Measurements from ENCODE around the gene CPNE4.

Gene CPNE4

GRCh38 chr3:131733086-131733841, 301.6 kb downstream of the CPNE4 start:
- Histone ChIP-seq H3K27me3 (ENCODE audit: control insufficient read depth, insufficient read depth, low read length, poor library complexity, severe bottlenecking) (no peaks in the 10 kb centered on the region), H3K4me3 (ENCODE audit: insufficient read depth, low read depth, low read length) (no peak overlapping the region), H3K36me3 (ENCODE audit: control insufficient read depth, insufficient read depth, low read length) (no peaks in the 10 kb centered on the region), H3K9me3 (ENCODE audit: control insufficient read depth, low read length) (no peaks in the 10 kb centered on the region), H3K27ac (ENCODE audit: insufficient read depth, low read depth, low read length, poor library complexity, severe bottlenecking) (no peak overlapping the region), H3K4me1 (ENCODE audit: control insufficient read depth, insufficient read depth, low read length) (no peaks in the 10 kb centered on the region)
- WGBS, 2 experiments = 94 to 96% methylated on average over 5 of the region's 5 CpGs

- no peaks in the 10 kb centered on the region for H3K36me3 ChIP-seq (ENCODE audit: control insufficient read depth, insufficient read depth, low read length)
- no peaks in the 10 kb centered on the region for H3K9me3 ChIP-seq (ENCODE audit: control insufficient read depth, low read length)
- no peak overlapping the region for H3K4me3 ChIP-seq (ENCODE audit: insufficient read depth, low read depth, low read length)
- no peak overlapping the region for H3K27ac ChIP-seq (ENCODE audit: insufficient read depth, low read depth, low read length, poor library complexity, severe bottlenecking)
- H3K4me1 ChIP-seq (ENCODE audit: control insufficient read depth, insufficient read depth, low read length) = no peaks in the 10 kb centered on the region
- WGBS, 2 experiments = 95 to 100% methylated on average over 2 of the region's 2 CpGs
- no peaks in the 10 kb centered on the region for H3K27me3 ChIP-seq (ENCODE audit: control insufficient read depth, insufficient read depth, low read length, poor library complexity, severe bottlenecking)
Observed at GRCh38 chr3:131731709-131732108, 303.1 kb downstream of the CPNE4 start.

DNA sequence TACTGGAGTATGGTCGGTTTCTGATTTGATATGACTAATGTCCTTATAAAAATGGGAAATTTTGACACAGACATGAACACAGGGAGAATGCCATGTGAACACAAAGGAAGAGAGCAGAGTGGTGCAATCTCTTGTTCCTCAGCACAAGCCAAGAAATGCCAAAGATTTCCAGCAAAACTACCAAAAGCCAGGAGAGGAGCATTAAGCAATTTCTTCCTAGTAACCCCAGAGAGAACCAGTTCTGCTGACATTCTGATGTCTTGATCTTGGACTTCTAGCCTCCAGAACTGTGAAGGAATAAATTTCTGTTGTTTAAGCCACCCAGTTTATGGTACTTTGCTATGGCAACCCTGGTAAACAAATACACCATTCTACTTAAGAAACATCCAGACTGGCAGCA, 304.2 kb downstream of the CPNE4 start:
- H3K4me1 ChIP-seq (ENCODE audit: control insufficient read depth, insufficient read depth, low read length) = no peaks in the 10 kb centered on the region
- no peaks in the 10 kb centered on the region for H3K9me3 ChIP-seq (ENCODE audit: control insufficient read depth, low read length)
- H3K27ac ChIP-seq (ENCODE audit: insufficient read depth, low read depth, low read length, poor library complexity, severe bottlenecking) = no peak overlapping the region
- H3K4me3 ChIP-seq (ENCODE audit: insufficient read depth, low read depth, low read length) = no peak overlapping the region
- no peaks in the 10 kb centered on the region for H3K27me3 ChIP-seq (ENCODE audit: control insufficient read depth, insufficient read depth, low read length, poor library complexity, severe bottlenecking)
- H3K36me3 ChIP-seq (ENCODE audit: control insufficient read depth, insufficient read depth, low read length) = no peaks in the 10 kb centered on the region
- WGBS, 2 experiments = 85 to 91% methylated on average over 1 of the region's 1 CpG

DNA sequence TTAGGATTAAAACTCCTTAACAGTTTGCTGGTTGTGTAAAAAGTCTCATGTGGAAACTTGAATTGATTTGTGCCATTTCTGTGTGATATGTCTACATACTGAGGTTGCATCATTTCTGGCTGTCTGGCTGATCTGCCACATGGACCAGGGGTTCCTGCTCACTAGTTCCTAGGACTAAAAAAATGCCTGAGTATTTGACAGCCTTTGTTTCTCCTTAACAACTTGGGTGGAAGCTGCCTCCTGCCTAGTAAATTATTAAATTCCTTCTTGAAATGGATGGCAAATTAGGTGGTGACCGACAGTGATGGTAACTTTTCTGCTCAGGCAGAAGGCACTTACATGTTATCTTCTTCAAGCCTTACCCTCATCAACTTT, 305.2 kb downstream of the CPNE4 start:
- no peak overlapping the region for H3K27ac ChIP-seq (ENCODE audit: insufficient read depth, low read depth, low read length, poor library complexity, severe bottlenecking)
- no peaks in the 10 kb centered on the region for H3K9me3 ChIP-seq (ENCODE audit: control insufficient read depth, low read length)
- H3K4me1 ChIP-seq (ENCODE audit: control insufficient read depth, insufficient read depth, low read length) = no peaks in the 10 kb centered on the region
- H3K4me3 ChIP-seq (ENCODE audit: insufficient read depth, low read depth, low read length) = no peak overlapping the region
- whole genome bisulfite sequencing, 2 experiments = 100% methylated on average over 1 of the region's 1 CpG; no CpG with 5 or more reads in 1 of the 2 experiments
- H3K36me3 ChIP-seq (ENCODE audit: control insufficient read depth, insufficient read depth, low read length) = no peaks in the 10 kb centered on the region
- no peaks in the 10 kb centered on the region for H3K27me3 ChIP-seq (ENCODE audit: control insufficient read depth, insufficient read depth, low read length, poor library complexity, severe bottlenecking)

DNA sequence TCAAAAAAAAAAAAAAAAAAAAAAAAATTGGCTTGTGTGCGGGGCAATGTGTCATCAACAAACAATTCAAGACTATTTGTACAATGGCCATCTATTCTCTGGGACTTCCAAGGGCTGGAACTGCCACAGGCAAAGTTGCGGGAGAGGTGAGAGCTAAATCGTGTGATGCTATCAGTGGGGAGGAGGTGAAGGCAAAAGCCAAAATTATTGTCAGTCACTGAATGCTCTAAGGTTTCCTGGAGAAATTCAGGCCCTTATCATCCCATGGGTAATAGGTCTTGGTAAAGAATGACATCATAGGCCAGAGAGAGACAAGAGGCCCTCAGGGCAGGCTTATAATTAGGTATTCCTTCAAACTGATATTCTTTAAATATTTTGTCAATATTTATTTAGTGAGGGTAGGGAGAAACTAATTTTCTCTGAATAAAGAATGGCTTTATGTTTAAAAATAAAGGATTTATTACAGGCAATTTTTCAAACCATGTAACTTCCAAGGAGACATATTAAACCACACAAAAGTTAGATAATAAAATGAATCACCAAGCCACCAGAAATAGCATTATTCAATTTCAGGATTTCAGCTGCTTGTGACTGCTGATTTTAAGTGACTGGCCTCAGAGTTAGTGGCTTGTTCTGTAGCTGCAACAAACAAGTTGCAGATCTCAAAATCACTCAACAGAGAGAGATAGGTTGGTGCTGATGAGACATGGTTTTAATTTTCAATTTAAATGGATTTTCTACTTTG, 305.7 kb downstream of the CPNE4 start:
- no peaks in the 10 kb centered on the region for H3K36me3 ChIP-seq (ENCODE audit: control insufficient read depth, insufficient read depth, low read length)
- H3K4me3 ChIP-seq (ENCODE audit: insufficient read depth, low read depth, low read length) = no peak overlapping the region
- no peaks in the 10 kb centered on the region for H3K9me3 ChIP-seq (ENCODE audit: control insufficient read depth, low read length)
- no peaks in the 10 kb centered on the region for H3K27me3 ChIP-seq (ENCODE audit: control insufficient read depth, insufficient read depth, low read length, poor library complexity, severe bottlenecking)
- H3K27ac ChIP-seq (ENCODE audit: insufficient read depth, low read depth, low read length, poor library complexity, severe bottlenecking) = no peak overlapping the region
- no peaks in the 10 kb centered on the region for H3K4me1 ChIP-seq (ENCODE audit: control insufficient read depth, insufficient read depth, low read length)
- 96 to 97% methylated on average over 3 of the region's 3 CpGs for WGBS, 2 experiments

DNA sequence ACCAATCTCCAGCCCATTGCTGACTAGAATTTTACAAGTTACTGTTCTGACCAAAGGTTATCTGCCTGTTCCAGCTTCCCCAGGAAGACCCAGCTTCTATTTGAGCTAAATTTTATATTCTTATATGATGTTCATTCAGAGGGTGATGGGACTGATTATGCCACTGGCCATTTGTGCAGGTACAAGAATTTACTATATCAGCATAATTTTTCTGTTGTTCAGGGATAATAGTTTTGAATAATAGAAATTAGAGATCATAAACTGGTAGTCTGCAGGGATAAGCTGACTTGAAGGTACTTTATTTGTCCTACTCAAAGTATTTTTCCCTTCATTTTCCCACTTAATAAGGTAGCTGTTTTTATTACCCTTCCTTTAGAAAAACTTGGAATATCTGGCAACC, 309.4 kb downstream of the CPNE4 start:
- H3K4me1 ChIP-seq (ENCODE audit: control insufficient read depth, insufficient read depth, low read length) = no peaks in the 10 kb centered on the region
- H3K27ac ChIP-seq (ENCODE audit: insufficient read depth, low read depth, low read length, poor library complexity, severe bottlenecking) = no peak overlapping the region
- H3K27me3 ChIP-seq (ENCODE audit: control insufficient read depth, insufficient read depth, low read length, poor library complexity, severe bottlenecking) = no peaks in the 10 kb centered on the region
- no peaks in the 10 kb centered on the region for H3K9me3 ChIP-seq (ENCODE audit: control insufficient read depth, low read length)
- H3K4me3 ChIP-seq (ENCODE audit: insufficient read depth, low read depth, low read length) = no peak overlapping the region
- H3K36me3 ChIP-seq (ENCODE audit: control insufficient read depth, insufficient read depth, low read length) = no peaks in the 10 kb centered on the region

DNA sequence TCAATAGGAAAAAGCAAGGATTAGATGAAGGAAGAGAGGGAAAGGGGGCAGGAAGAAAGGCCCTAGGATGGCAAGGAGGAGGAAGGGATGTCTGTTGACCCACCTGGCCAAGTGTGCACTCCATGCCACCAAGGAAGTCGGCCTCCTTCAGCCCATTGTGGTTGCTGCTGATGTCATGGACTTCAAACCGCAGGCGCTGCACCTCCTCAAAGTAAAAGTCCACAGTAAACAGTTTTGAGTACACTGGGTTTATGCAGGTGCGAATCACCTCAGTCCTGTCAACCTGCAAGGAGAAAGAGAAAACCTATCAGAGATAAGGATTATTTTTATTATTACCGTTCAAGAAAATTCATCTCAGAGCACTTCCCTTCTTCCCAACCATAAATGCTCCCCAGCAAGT, 311.5 kb downstream of the CPNE4 start:
- Histone ChIP-seq H3K9me3 (ENCODE audit: control insufficient read depth, low read length) (no peaks in the 10 kb centered on the region), H3K27ac (ENCODE audit: insufficient read depth, low read depth, low read length, poor library complexity, severe bottlenecking) (no peak overlapping the region), H3K4me1 (ENCODE audit: control insufficient read depth, insufficient read depth, low read length) (no peaks in the 10 kb centered on the region), H3K27me3 (ENCODE audit: control insufficient read depth, insufficient read depth, low read length, poor library complexity, severe bottlenecking) (no peaks in the 10 kb centered on the region), H3K4me3 (ENCODE audit: insufficient read depth, low read depth, low read length) (no peak overlapping the region), H3K36me3 (ENCODE audit: control insufficient read depth, insufficient read depth, low read length) (no peaks in the 10 kb centered on the region)
- 97% methylated on average over 4 to 5 of the region's 5 CpGs for WGBS, 2 experiments

- Histone ChIP-seq H3K27me3 (ENCODE audit: control insufficient read depth, insufficient read depth, low read length, poor library complexity, severe bottlenecking) (no peaks in the 10 kb centered on the region), H3K27ac (ENCODE audit: insufficient read depth, low read depth, low read length, poor library complexity, severe bottlenecking) (no peak overlapping the region), H3K36me3 (ENCODE audit: control insufficient read depth, insufficient read depth, low read length) (no peaks in the 10 kb centered on the region), H3K4me3 (ENCODE audit: insufficient read depth, low read depth, low read length) (no peak overlapping the region), H3K4me1 (ENCODE audit: control insufficient read depth, insufficient read depth, low read length) (no peaks in the 10 kb centered on the region), H3K9me3 (ENCODE audit: control insufficient read depth, low read length) (no peaks in the 10 kb centered on the region)
- 87 to 92% methylated on average over 7 of the region's 7 CpGs for WGBS, 2 experiments
Observed at GRCh38 chr3:131717493-131717892, 317.3 kb downstream of the CPNE4 start.

DNA sequence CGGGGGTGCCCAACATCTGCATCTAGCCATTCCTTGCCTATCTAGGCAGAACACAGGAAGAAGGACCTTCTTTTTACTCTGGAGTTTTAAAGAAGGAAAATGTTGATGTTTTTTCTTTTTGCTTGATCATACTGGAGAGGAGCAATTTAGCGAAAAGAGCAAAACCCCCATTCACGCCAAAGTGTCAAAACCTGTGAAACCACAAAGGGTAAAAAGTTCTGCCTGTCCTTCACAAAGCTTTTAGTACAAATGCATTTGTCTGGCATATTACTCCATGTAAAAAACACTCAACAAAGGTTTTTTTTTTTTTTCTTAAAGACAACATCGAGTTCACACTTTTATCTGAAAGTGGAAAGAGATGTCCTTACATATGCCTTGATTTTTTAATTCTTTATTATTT, 317.9 kb downstream of the CPNE4 start:
- no peak overlapping the region for H3K4me3 ChIP-seq (ENCODE audit: insufficient read depth, low read depth, low read length)
- H3K36me3 ChIP-seq (ENCODE audit: control insufficient read depth, insufficient read depth, low read length) = no peaks in the 10 kb centered on the region
- H3K9me3 ChIP-seq (ENCODE audit: control insufficient read depth, low read length) = no peaks in the 10 kb centered on the region
- no peaks in the 10 kb centered on the region for H3K27me3 ChIP-seq (ENCODE audit: control insufficient read depth, insufficient read depth, low read length, poor library complexity, severe bottlenecking)
- no peak overlapping the region for H3K27ac ChIP-seq (ENCODE audit: insufficient read depth, low read depth, low read length, poor library complexity, severe bottlenecking)
- no peaks in the 10 kb centered on the region for H3K4me1 ChIP-seq (ENCODE audit: control insufficient read depth, insufficient read depth, low read length)
- whole genome bisulfite sequencing, 2 experiments = 90 to 92% methylated on average over 3 of the region's 4 CpGs

DNA sequence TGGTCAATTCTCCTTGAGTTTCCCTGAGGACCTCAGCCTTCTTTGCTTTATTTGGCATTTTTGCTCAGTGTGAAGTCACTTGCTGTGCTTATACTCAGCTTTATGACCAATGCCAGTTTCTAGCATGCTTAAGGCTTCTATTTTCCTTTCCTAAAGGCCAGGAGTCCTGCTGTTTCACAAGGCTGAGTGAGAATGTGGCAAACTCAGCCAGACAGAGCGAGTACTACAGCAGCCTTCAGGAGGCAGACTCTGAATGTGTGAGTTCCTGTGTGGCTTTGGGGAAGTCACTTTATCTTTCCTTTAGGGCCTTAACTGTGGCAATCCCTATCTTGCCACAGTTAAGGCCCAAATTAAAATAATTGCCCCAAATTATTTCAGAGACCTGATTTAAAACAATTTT, 318.8 kb downstream of the CPNE4 start:
- H3K4me1 ChIP-seq (ENCODE audit: control insufficient read depth, insufficient read depth, low read length) = no peaks in the 10 kb centered on the region
- no peaks in the 10 kb centered on the region for H3K27me3 ChIP-seq (ENCODE audit: control insufficient read depth, insufficient read depth, low read length, poor library complexity, severe bottlenecking)
- no peak overlapping the region for H3K4me3 ChIP-seq (ENCODE audit: insufficient read depth, low read depth, low read length)
- WGBS, 2 experiments = 57 to 58% methylated on average over 1 of the region's 1 CpG
- no peaks in the 10 kb centered on the region for H3K36me3 ChIP-seq (ENCODE audit: control insufficient read depth, insufficient read depth, low read length)
- H3K27ac ChIP-seq (ENCODE audit: insufficient read depth, low read depth, low read length, poor library complexity, severe bottlenecking) = no peak overlapping the region
- H3K9me3 ChIP-seq (ENCODE audit: control insufficient read depth, low read length) = no peaks in the 10 kb centered on the region

All from ectodermal cell (in vitro differentiated cells).